Spleen (tissue), 11 donors: ENCODE data around the gene GEMIN2. TPM values are rescaled to one million over a fixed set of nuclear protein-coding genes. Genes with fewer than 3 reads are reported as not detected.
"Not testable (repeated sequence)": the region's sequence is repeated elsewhere in the genome, so short reads cannot be mapped to it uniquely, and the experiment has no call there.

Experiments used
- DNase-seq: peaks from one replicate; pipeline ENCODE4 v3.0.0-alpha.2; 2020
- H3K27ac ChIP-seq, 8 donors: fragments of 200-600 bp; sonication (generic) in 7 of 8; 1 replicate in 4 of 8; 2 replicates in 4 of 8; pipeline versions ENCODE4 v1.5.0 to v1.8.0; 2016 to 2021; ENCODE audit warnings: inconsistent platforms in 4 of 8, mild to moderate bottlenecking in 4 of 8, moderate library complexity in 1 of 8
- H3K27me3 ChIP-seq, 7 donors: fragments of 200-600 bp; sonication (generic) in 6 of 7; replicated peaks in 1 of 7; 1 replicate in 4 of 7; 2 replicates in 3 of 7; pipeline versions ENCODE4 v1.5.0 to v1.8.0; 2016 to 2021; ENCODE audit warnings: inconsistent platforms in 3 of 7, mild to moderate bottlenecking in 1 of 7
- H3K36me3 ChIP-seq, 6 donors: fragments of 200-600 bp; sonication (generic) in 5 of 6; 1 replicate in 4 of 6; 2 replicates in 2 of 6; pipeline versions ENCODE4 v1.5.0 to v1.8.0; 2016 to 2021; ENCODE audit warnings: inconsistent platforms in 2 of 6
- H3K4me1 ChIP-seq, 6 donors: fragments of 200-600 bp; sonication (generic) in 5 of 6; 1 replicate in 3 of 6; 2 replicates in 3 of 6; pipeline versions ENCODE4 v1.5.0 to v1.8.0; 2016 to 2021; ENCODE audit warnings: inconsistent platforms in 3 of 6
- H3K4me3 ChIP-seq, 8 donors: fragments of 200-600 bp; sonication (generic) in 7 of 8; 1 replicate in 4 of 8; 2 replicates in 4 of 8; pipeline versions ENCODE4 v1.5.0 to v1.8.0; 2016 to 2021; ENCODE audit warnings: inconsistent platforms in 4 of 8, mild to moderate bottlenecking in 4 of 8, moderate library complexity in 2 of 8
- H3K9me3 ChIP-seq, 8 donors: fragments of 200-600 bp; sonication (generic) in 7 of 8; 1 replicate in 4 of 8; 2 replicates in 4 of 8; pipeline versions ENCODE4 v1.5.0 to v1.8.0; 2016 to 2021; ENCODE audit warnings: inconsistent platforms in 4 of 8
- CTCF ChIP-seq, 11 experiments: fragments of 200-600 bp in 7 of 11; fragments of 450-650 bp in 4 of 11; sonication (generic) in 4 of 11; IDR thresholded peaks in 8 of 11; conservative IDR thresholded peaks in 3 of 11; 1 replicate in 7 of 11; 2 replicates in 4 of 11; pipeline versions ENCODE4 v1.4.0 to v1.8.0; 2016 to 2021; ENCODE audit warnings: antibody characterized with exemption in 11 of 11, inconsistent platforms in 4 of 11, mild to moderate bottlenecking in 1 of 11
- POLR2A ChIP-seq, 3 donors: fragments of 450-650 bp; IDR thresholded peaks; one replicate each; pipeline ENCODE4 v1.5.1; 2017; ENCODE audit warnings: antibody characterized with exemption in 3 of 3, mild to moderate bottlenecking in 1 of 3
- POLR2AphosphoS5 ChIP-seq, 3 donors: sonication (generic); formaldehyde crosslinking; IDR thresholded peaks; one replicate each; pipeline ENCODE4 v1.5.1; 2017; ENCODE audit warnings: antibody characterized with exemption in 3 of 3
- WGBS, 5 donors: extraction: QIAGEN DNeasy Blood & Tissue Kit in 3 of 5; methylation state at CpG; one replicate each; pipeline versions ENCODE4 v1.1.5 to v1.1.7; 2013 to 2018; 5-methylcytosine and 5-hydroxymethylcytosine counted together
- intact Hi-C: fragments of 100-400 bp; cut with DNase I; formaldehyde crosslinking; loops from one replicate; pipeline ENCODE4 v1.15.0; 2023; ENCODE audit warnings: low total_unique reads
- polyA plus RNA-seq, 3 donors: library from polyadenylated mRNA; stranded (reverse); fragments of 200-250 nt; gene quantifications; one replicate each; pipeline ENCODE4 v1.2.1, GENCODE V29; 2013
- total RNA-seq, 7 donors: library from RNA; depleted of rRNA in 3 of 7; stranded (reverse); fragments of >200 nt in 3 of 7; fragmentation: NEBNext Ultra II Directional in 4 of 7; extraction: Animal tissue kit (Norgen Biotek cat#: 25700) in 4 of 7; gene quantifications; one replicate each; pipeline versions ENCODE4 v1.1.0 to v1.2.1, GENCODE V29; 2016 to 2021
- donor health status: healthy with polysubstance abuse.
- donor health status: DM: no; HTN: no; CAD: no; lungs with moderate emphysema.
- donor health status: DM: no; HTN: no; CAD: no.
- donor health status: Bipolar disorder and iron deficiency.
- donor health status: healthy.
- donor health status: DM: no; HTN: no; CAD: no.
- donor health status: DM: yes; HTN: yes; CAD: no.

Gene GEMIN2
- total and polyA plus RNA-seq, 10 donors, result 8.4 to 20.8 (median 13.2) TPM

GRCh38 chr14:39090548-39091111 lies 23.5 kb upstream of the GEMIN2 start:
- H3K9me3 ChIP-seq, result no peaks in the 10 kb centered on the region
- no peak overlapping the region for H3K4me3 ChIP-seq
- intact Hi-C loops, result no loop called here
- DNase-seq, result no peak
- peaks cover 3 to 98% (median 80%) of the 10 kb centered on the region in 6 donors for H3K36me3 ChIP-seq
- peaks cover 0 to 17% (median 0%) of the 10 kb centered on the region in 6 donors for H3K4me1 ChIP-seq
- H3K27ac ChIP-seq, result no peak overlapping the region
- no peaks in the 10 kb centered on the region for H3K27me3 ChIP-seq
- WGBS, 5 donors, result 90 to 95% (median 93%) methylated on average over 4 of the region's 4 CpGs
- TF ChIP-seq POLR2A (IDR thresholded peaks at IDR 0.05) (no peak), POLR2AphosphoS5 (IDR thresholded peaks at IDR 0.05) (no peak), CTCF (IDR thresholded peaks at IDR 0.05 in 8 of 11, conservative IDR thresholded peaks at IDR 0.05 in 3 of 11) (no peak)

GRCh38 chr14:39091716-39092115 lies 22.4 kb upstream of the GEMIN2 start:
- no peak overlapping the region for H3K4me3 ChIP-seq
- H3K4me1 ChIP-seq, result peaks cover 0 to 18% (median 0%) of the 10 kb centered on the region in 6 donors
- H3K36me3 ChIP-seq, result peaks cover 3 to 97% (median 76%) of the 10 kb centered on the region in 6 donors
- H3K27me3 ChIP-seq, result no peaks in the 10 kb centered on the region
- H3K27ac ChIP-seq, result no peak overlapping the region
- no peak for DNase-seq
- H3K9me3 ChIP-seq, result no peaks in the 10 kb centered on the region
- TF ChIP-seq POLR2A (IDR thresholded peaks at IDR 0.05) (no peak), POLR2AphosphoS5 (IDR thresholded peaks at IDR 0.05) (no peak), CTCF (IDR thresholded peaks at IDR 0.05 in 8 of 11, conservative IDR thresholded peaks at IDR 0.05 in 3 of 11) (no peak)
- intact Hi-C loops, result no loop called here
- WGBS, 5 donors, result 67 to 89% (median 87%) methylated on average over 1 of the region's 1 CpG

GRCh38 chr14:39094515-39094914 lies 19.6 kb upstream of the GEMIN2 start:
- DNase-seq, result no peak
- H3K4me3 ChIP-seq, result no peak overlapping the region
- no peaks in the 10 kb centered on the region for H3K27me3 ChIP-seq
- peaks cover 0 to 46% (median 12%) of the 10 kb centered on the region in 6 donors for H3K4me1 ChIP-seq
- intact Hi-C loops, result no loop called here
- 91 to 98% (median 94%) methylated on average over 3 of the region's 3 CpGs for WGBS, 5 donors
- H3K9me3 ChIP-seq, result no peaks in the 10 kb centered on the region
- peaks cover 3 to 74% (median 55%) of the 10 kb centered on the region in 6 donors for H3K36me3 ChIP-seq
- no peak for TF ChIP-seq CTCF (IDR thresholded peaks at IDR 0.05 in 8 of 11, conservative IDR thresholded peaks at IDR 0.05 in 3 of 11)
- TF ChIP-seq POLR2A (IDR thresholded peaks at IDR 0.05), result no peak
- H3K27ac ChIP-seq, result no peak overlapping the region

- no peak for TF ChIP-seq POLR2AphosphoS5 (IDR thresholded peaks at IDR 0.05)
- no peak for TF ChIP-seq POLR2A (IDR thresholded peaks at IDR 0.05)
- no peak for TF ChIP-seq CTCF (IDR thresholded peaks at IDR 0.05 in 8 of 11, conservative IDR thresholded peaks at IDR 0.05 in 3 of 11)
- Histone ChIP-seq H3K27me3 (no peaks in the 10 kb centered on the region), H3K36me3 (peaks cover 3 to 47% (median 29%) of the 10 kb centered on the region in 6 donors), H3K4me1 (peaks cover 0 to 73% (median 34%) of the 10 kb centered on the region in 6 donors), H3K27ac (peak overlapping the region in 1 of 8 donors; percentile 11), H3K4me3 (no peak overlapping the region), H3K9me3 (no peaks in the 10 kb centered on the region)
- DNase-seq, result no peak
- WGBS, 5 donors, result 40 to 66% (median 52%) methylated on average over 3 of the region's 3 CpGs
- intact Hi-C loops, result no loop called here
Measured at GRCh38 chr14:39097159-39097558, 17.0 kb upstream of the GEMIN2 start.

GRCh38 chr14:39099215-39099614 lies 14.9 kb upstream of the GEMIN2 start:
- H3K27me3 ChIP-seq, DNase-seq, H3K9me3 ChIP-seq, intact Hi-C loops, H3K4me3 ChIP-seq, H3K27ac ChIP-seq: not testable (repeated sequence)
- 97 to 98% (median 98%) methylated on average over 10 of the region's 10 CpGs for WGBS, 5 donors
- Histone ChIP-seq H3K36me3 (peaks cover 0 to 29% (median 16%) of the 10 kb centered on the region in 6 donors), H3K4me1 (peaks cover 0 to 79% (median 45%) of the 10 kb centered on the region in 6 donors)
